ENCODE measurements around the gene ATG101. TPM values are rescaled to one million over a fixed set of nuclear protein-coding genes. Genes with fewer than 3 reads are reported as not detected.

The ATG101 gene
- total RNA-seq, 4 donors from 2014 or later = 36.7 to 60.2 (median 52.6) TPM

GRCh38 chr12:52041695-52042123 is 28.1 kb upstream of the ATG101 start:
- H3K9me3 ChIP-seq = no peaks in the 10 kb centered on the region
- peak in 1 of 4 experiments; percentile 8 for TF ChIP-seq CTCF (IDR thresholded peaks at IDR 0.05)
- TF ChIP-seq POLR2A (IDR thresholded peaks at IDR 0.05) = no peak
- no peak for TF ChIP-seq EP300 (IDR thresholded peaks at IDR 0.05)
- TF ChIP-seq POLR2AphosphoS5 (IDR thresholded peaks at IDR 0.05) = no peak
- H3K4me1 ChIP-seq = peaks cover 5 to 85% (median 44%) of the 10 kb centered on the region in 3 donors
- WGBS, 2 donors (ENCODE audit: low coverage in 1 of 2) = 92% methylated on average over 3 of the region's 6 CpGs; no CpG with 5 or more reads in 1 of the 2 donors
- no peak overlapping the region for H3K4me3 ChIP-seq
- ATAC-seq = no peak
- peak overlapping the region; percentile 88 to 98 (median 95) for H3K27ac ChIP-seq
- H3K36me3 ChIP-seq = no peaks in the 10 kb centered on the region
- no peaks in the 10 kb centered on the region for H3K27me3 ChIP-seq

GRCh38 chr12:52042706-52043385 is 26.9 kb upstream of the ATG101 start:
- no peaks in the 10 kb centered on the region for H3K27me3 ChIP-seq
- H3K4me3 ChIP-seq = no peak overlapping the region
- WGBS, 2 donors (ENCODE audit: low coverage in 1 of 2) = 70 to 72% methylated on average over 3 to 4 of the region's 8 CpGs
- H3K4me1 ChIP-seq = peaks cover 5 to 85% (median 40%) of the 10 kb centered on the region in 3 donors
- H3K27ac ChIP-seq = peak overlapping the region; percentile 88 to 98 (median 95)
- no peaks in the 10 kb centered on the region for H3K36me3 ChIP-seq
- TF ChIP-seq POLR2A (IDR thresholded peaks at IDR 0.05) = no peak
- TF ChIP-seq CTCF (IDR thresholded peaks at IDR 0.05) = no peak
- no peak for TF ChIP-seq POLR2AphosphoS5 (IDR thresholded peaks at IDR 0.05)
- no peak for TF ChIP-seq EP300 (IDR thresholded peaks at IDR 0.05)
- no peaks in the 10 kb centered on the region for H3K9me3 ChIP-seq
- no peak for ATAC-seq

GRCh38 chr12:52043386-52044212 is 26.2 kb upstream of the ATG101 start:
- 70% methylated on average over 2 of the region's 21 CpGs; no CpG with 5 or more reads in 1 of the 2 donors for WGBS, 2 donors (ENCODE audit: low coverage in 1 of 2)
- H3K4me3 ChIP-seq = peak overlapping the region in 1 of 2 donors; percentile 26
- peaks cover 5 to 77% (median 33%) of the 10 kb centered on the region in 3 donors for H3K4me1 ChIP-seq
- no peaks in the 10 kb centered on the region for H3K27me3 ChIP-seq
- no peaks in the 10 kb centered on the region for H3K36me3 ChIP-seq
- H3K9me3 ChIP-seq = no peaks in the 10 kb centered on the region
- TF ChIP-seq EP300 (IDR thresholded peaks at IDR 0.05) = peak; percentile 89
- no peak for TF ChIP-seq CTCF (IDR thresholded peaks at IDR 0.05)
- peak in 1 of 2 donors; percentile 28 for TF ChIP-seq POLR2A (IDR thresholded peaks at IDR 0.05)
- no peak for TF ChIP-seq POLR2AphosphoS5 (IDR thresholded peaks at IDR 0.05)
- peak; percentile 11 for ATAC-seq
- peak overlapping the region; percentile 88 to 98 (median 95) for H3K27ac ChIP-seq

- Histone ChIP-seq H3K27me3 (no peaks in the 10 kb centered on the region), H3K9me3 (no peaks in the 10 kb centered on the region), H3K4me1 (peaks cover 5 to 69% (median 29%) of the 10 kb centered on the region in 3 donors), H3K36me3 (no peaks in the 10 kb centered on the region), H3K27ac (peak overlapping the region; percentile 88 to 98 (median 95)), H3K4me3 (peak overlapping the region in 1 of 2 donors; percentile 26)
- WGBS, 2 donors (ENCODE audit: low coverage in 1 of 2) = 22 to 35% methylated on average over 4 to 8 of the region's 18 CpGs
- TF ChIP-seq EP300 (IDR thresholded peaks at IDR 0.05) = peak; percentile 78
- TF ChIP-seq POLR2AphosphoS5 (IDR thresholded peaks at IDR 0.05) = peak; percentile 67
- no peak for TF ChIP-seq CTCF (IDR thresholded peaks at IDR 0.05)
- peak; percentile 60 to 73 for TF ChIP-seq POLR2A (IDR thresholded peaks at IDR 0.05)
- ATAC-seq = peak; percentile 85
Observed at GRCh38 chr12:52044292-52044983, 25.3 kb upstream of the ATG101 start.

Data from gastroesophageal sphincter (tissue), 4 donors.